Astrocyte of the spinal cord (primary cell): ENCODE results near the gene IGSF3.
"Not testable (repeated sequence)": the region's sequence is repeated elsewhere in the genome, so short reads cannot be mapped to it uniquely, and the experiment has no call there.

Experiments
- DNase-seq: peaks from one replicate; pipeline ENCODE4 v3.0.0; 2011; ENCODE audit warnings: low read depth, low spot score
- H3K4me3 ChIP-seq: 2 replicates; pipeline ENCODE4 v1.5.1; 2011; ENCODE audit warnings: low read depth, mild to moderate bottlenecking, low read length, moderate library complexity
- CTCF ChIP-seq: IDR thresholded peaks from 2 replicates; pipeline ENCODE4 v1.5.1; 2012; ENCODE audit warnings: low read depth, mild to moderate bottlenecking, low read length, inconsistent platforms
- in situ Hi-C: cut with HindIII; loops from 2 replicates; pipeline ENCODE4 v1.10.0; 2017; ENCODE audit warnings: low sequenced_read_pairs

IGSF3 gene

DNA sequence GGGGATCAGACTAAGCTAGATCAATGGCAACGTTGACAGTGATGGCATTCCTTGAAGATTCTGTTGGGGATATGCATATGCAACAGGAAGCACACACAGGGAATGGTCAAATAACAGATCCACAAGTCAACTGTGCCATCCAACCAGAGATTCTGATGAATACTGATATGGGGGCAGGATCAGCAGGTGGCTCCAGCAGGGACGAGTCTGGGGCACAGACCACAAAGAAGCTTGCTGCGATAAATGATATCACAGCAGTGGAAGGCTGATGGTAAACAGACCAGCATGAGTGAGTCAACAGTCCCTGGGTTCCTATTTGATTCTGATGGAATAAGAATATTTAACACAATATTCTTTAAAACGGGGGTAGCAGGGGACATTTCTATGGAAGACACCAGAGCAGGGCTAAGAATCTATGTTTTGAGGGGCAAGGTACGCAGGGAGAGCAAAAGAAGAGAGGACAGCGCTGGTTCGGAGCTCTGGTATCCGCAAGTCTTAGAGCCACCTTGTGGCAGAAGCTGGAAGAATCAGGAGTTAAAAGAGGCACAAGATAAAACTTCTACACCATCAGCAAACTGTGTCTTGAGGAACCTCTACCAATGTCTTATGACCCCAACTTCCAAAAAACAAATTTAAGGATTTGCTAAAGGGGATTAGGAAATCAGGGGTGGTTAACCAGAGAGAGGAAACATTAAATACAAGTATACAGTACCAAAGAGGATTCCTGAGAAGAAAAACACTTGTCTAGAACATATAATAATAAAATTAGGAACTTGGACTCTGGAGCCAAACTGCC, 71.4 kb downstream of the IGSF3 start:
- peak; percentile 55 for TF ChIP-seq CTCF
- H3K4me3 ChIP-seq, in situ Hi-C loops: not testable (repeated sequence)
- DNase-seq, result peak; percentile 40

DNA sequence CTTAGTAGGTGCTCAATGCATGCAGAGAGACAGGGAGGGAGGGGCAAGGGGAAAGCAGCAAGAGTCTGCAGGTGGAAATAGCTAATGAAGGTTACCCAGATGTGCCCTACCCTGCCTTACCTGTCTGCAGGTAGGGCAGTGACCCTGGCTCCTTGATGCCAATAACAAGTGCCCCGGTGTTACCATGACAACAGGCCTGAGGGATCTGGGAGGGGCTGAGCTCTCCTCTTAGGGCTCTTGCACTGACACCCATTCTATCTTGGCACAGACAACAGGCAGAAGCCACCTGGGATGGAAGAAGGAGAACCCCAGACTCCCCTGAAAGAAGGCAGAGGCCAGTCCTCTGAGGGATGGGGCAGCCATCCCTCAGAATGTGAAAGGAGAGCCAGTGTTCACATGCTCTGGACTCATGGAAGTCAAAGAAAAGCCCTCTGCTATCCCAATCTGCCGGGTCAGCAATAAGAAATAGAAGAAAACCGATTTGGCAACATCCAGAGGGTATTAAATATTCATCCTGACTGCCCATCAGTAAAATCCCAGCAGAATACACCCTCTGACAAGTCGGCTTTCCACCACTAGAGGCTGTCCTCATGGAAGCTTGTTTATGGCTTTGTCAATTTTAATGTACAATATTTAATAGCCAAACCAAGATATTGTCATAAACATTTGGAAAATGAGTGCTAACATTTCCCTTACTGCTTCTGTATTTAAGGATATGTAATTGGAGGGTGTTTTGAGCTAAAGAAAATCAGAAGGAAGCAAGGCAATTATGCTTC, 72.3 kb downstream of the IGSF3 start:
- DNase-seq, in situ Hi-C loops, H3K4me3 ChIP-seq: not testable (repeated sequence)
- TF ChIP-seq CTCF, result peak; percentile 66

- DNase-seq, H3K4me3 ChIP-seq, in situ Hi-C loops: not testable (repeated sequence)
These were observed 73.6 kb downstream of the IGSF3 start for GRCh38 chr1:116593977-116594376.

DNA sequence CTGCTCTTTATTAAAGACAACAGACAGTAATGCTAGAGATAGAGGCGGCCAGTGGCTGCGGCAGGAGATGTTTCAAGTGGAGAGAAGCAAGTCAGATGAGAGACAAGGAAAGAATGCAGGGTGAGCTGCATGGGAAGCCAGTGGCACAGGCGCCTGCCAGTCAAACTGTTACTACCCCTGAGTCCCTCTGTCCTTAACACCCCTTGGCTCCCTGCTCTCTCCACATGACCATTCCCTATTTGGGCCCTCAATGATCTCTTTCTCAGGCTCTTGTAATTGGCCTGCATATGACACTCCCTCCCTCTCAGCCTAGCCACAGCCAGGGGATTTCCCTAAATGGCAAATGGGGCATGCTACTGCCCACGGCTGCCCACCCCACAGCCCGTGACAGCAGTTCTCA, 74.1 kb downstream of the IGSF3 start:
- in situ Hi-C loops, DNase-seq: not testable (repeated sequence)

GRCh38 chr1:116591951-116592605, 75.5 kb downstream of the IGSF3 start:
- in situ Hi-C loops, DNase-seq, H3K4me3 ChIP-seq: not testable (repeated sequence)

More for the DNA sequence above, 74.1 kb downstream of the IGSF3 start:
- H3K4me3 ChIP-seq, result not testable (repeated sequence)

- H3K4me3 ChIP-seq, DNase-seq, in situ Hi-C loops: not testable (repeated sequence)
These were observed 76.3 kb downstream of the IGSF3 start for GRCh38 chr1:116591006-116591950.

- H3K4me3 ChIP-seq, DNase-seq, in situ Hi-C loops: not testable (repeated sequence)
These were observed 77.1 kb downstream of the IGSF3 start for GRCh38 chr1:116590359-116591005.

GRCh38 chr1:116589101-116589735, 78.3 kb downstream of the IGSF3 start:
- in situ Hi-C loops, H3K4me3 ChIP-seq, DNase-seq: not testable (repeated sequence)
